T-helper 1 cell treated with Interleukin-12 subunit alpha and Interleukin-12 subunit beta and Interleukin-4 antibody, amounts not matched to agents 30 μg/mL and 1 μg/mL, for 36 hours (primary cell): ENCODE data around the gene RIMS4.

Experiments
- H3K27ac Mint-ChIP-seq: one replicate; pipeline ENCODE4 v1.8.0; 2021; ENCODE audit warnings: mild to moderate bottlenecking, mixed read lengths
- H3K27me3 Mint-ChIP-seq: one replicate; pipeline ENCODE4 v1.8.0; 2021; ENCODE audit warnings: low read depth, mixed read lengths
- H3K36me3 Mint-ChIP-seq: one replicate; pipeline ENCODE4 v1.8.0; 2021; ENCODE audit warnings: low read depth, mixed read lengths
- H3K4me1 Mint-ChIP-seq: one replicate; pipeline ENCODE4 v1.8.0; 2021; ENCODE audit warnings: low read depth, mixed read lengths
- H3K4me3 Mint-ChIP-seq: one replicate; pipeline ENCODE4 v1.8.0; 2021; ENCODE audit warnings: mild to moderate bottlenecking, moderate library complexity, mixed read lengths
- H3K9me3 Mint-ChIP-seq: one replicate; pipeline ENCODE4 v1.8.0; 2021; ENCODE audit warnings: mixed read lengths

Gene RIMS4

DNA sequence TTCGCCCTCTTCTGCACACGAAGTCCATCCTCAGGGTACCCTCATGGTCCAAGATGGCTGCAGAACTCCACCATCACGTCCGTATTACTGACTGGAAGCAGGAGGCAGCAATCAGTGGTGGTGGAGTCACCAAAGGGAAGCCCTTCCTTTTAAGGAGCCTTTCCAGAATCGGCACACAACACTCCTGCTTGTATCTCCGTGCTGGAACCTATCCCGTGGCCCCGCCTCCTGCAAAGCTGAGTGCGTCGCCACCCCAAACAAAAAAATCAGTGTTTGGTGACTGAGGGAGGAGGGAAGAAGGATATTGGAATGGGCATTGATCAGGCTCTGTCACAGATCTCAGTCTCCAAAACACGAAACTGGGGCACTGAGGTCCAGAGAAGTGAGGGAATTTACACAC lies 101.0 kb downstream of the RIMS4 start:
- no peaks in the 10 kb centered on the region for H3K9me3 Mint-ChIP-seq

DNA sequence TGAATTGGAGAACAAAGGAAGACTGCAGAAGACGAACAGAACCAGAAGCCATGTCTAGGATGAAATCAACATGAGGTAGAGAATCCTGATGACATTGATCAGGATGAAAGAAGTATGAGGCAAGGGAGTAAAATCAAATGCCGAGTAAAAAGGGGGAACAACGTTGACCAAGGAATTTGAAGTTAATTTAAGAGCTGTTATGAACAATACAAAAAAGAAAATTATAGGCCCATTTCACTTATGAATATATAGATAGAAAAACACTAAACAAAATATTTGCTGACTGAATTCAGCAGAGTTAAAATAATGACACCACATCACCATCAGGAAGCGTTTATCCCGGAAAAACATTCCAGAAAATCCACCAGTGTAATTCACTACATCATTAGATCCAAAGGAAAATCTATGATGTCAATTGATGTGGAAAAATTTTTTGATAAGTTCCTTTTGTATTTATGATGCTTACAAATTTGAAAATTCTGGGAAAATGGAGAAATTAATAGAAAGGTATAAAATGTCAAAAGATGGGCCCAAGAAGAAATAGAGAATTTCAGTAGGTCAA lies 103.2 kb downstream of the RIMS4 start:
- Mint-ChIP-seq H3K36me3 (no peaks in the 10 kb centered on the region), H3K27me3 (peaks cover 6% of the 10 kb centered on the region), H3K4me1 (no peaks in the 10 kb centered on the region), H3K4me3 (no peak overlapping the region), H3K9me3 (no peaks in the 10 kb centered on the region), H3K27ac (no peak overlapping the region)

More for the DNA sequence above, 101.0 kb downstream of the RIMS4 start:
- Mint-ChIP-seq H3K36me3 (no peaks in the 10 kb centered on the region), H3K4me1 (no peaks in the 10 kb centered on the region), H3K4me3 (no peak overlapping the region), H3K27me3 (peaks cover 6% of the 10 kb centered on the region), H3K27ac (no peak overlapping the region)

DNA sequence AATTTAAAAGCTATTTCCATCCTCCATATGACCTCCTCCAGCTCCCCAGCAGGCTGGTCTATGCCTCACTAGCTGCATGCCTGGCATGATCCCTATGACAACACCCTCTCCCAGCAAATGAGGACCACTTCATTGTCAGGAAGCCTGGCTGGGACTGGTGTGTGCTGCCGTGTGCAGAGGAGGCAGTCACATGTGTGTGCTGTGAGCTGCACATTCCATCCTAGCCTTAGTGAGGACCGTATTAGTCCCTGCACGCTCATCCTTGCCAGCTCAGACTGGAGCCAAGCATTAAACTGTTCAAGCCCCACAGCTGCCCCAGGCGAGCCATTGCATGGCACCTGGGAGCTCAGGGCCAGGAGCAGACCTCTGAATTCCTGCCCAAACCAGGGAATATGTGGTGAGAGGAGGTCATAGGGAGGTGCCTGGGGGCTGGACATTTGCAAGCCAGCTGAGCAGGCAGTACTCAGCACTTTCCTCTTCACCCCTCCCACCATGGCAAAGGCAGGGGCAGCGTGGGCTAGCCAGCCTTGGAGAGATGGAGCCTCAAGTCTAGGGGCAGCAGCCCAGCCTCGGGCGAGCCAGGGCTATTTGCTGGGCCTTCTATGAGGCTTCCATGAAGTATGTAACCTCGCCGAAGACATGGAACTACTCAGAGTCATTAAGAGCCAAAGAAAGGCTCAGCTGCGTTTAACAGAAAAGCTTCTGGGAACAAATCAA lies 103.9 kb downstream of the RIMS4 start:
- H3K27ac Mint-ChIP-seq: no peak overlapping the region
- H3K4me1 Mint-ChIP-seq: no peaks in the 10 kb centered on the region
- H3K9me3 Mint-ChIP-seq: no peaks in the 10 kb centered on the region
- no peaks in the 10 kb centered on the region for H3K36me3 Mint-ChIP-seq
- no peak overlapping the region for H3K4me3 Mint-ChIP-seq
- no peaks in the 10 kb centered on the region for H3K27me3 Mint-ChIP-seq

DNA sequence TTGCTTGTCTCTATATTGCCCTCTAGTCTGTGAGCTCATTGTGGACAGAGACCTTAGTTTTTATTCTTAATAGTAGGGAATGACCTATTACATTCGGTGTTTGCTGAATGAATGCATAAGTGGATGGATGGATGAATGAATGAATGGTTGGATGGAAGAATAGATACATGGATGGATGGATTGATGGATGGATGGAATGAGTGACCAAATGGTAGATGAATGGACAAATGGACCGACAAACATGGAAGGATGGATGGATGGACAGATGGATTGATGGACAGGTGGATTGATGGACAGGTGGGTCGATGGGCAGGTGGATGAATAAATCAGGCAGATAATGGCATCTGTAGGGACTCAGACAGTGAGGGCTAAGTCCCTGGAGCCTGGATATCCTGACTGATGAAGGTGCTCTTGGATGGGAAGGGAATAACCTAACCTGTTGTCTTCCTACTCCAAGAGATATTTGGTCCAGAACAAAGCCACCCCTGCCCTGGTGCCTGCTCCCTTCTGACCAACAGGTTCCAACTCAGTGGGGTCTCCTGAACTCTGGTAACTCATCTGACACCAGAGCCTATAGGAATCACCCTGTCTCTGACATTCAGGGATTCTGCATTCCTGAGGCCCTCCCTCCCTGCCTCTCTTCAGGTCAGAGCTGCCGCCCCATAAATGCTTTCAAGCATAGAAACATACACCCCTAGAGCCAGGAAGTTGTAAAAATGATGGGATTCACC lies 104.8 kb downstream of the RIMS4 start:
- H3K4me3 Mint-ChIP-seq: no peak overlapping the region
- no peaks in the 10 kb centered on the region for H3K36me3 Mint-ChIP-seq
- no peaks in the 10 kb centered on the region for H3K27me3 Mint-ChIP-seq
- no peak overlapping the region for H3K27ac Mint-ChIP-seq
- H3K4me1 Mint-ChIP-seq: no peaks in the 10 kb centered on the region
- no peaks in the 10 kb centered on the region for H3K9me3 Mint-ChIP-seq

DNA sequence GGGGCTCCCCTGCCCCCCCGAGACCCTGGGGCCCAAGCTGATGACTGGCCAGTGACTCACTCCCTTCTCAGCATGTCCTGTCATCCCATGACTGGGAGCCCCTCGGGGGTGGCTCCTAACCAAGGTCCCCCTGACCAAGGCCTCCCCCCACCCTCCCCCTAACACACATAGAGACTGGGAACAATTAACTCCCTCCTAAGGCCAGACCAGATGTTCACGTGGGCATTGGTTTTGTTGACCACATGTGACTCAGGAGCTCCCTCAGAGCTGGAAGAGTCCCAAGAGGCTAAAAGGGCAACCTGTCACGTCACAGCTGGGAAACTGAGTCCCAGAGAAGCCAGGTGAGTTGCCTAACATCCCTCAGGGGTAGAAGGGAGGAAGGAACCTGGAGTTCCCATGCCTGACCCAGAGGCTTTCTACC lies 105.8 kb downstream of the RIMS4 start:
- Mint-ChIP-seq H3K36me3 (no peaks in the 10 kb centered on the region), H3K4me1 (no peaks in the 10 kb centered on the region), H3K9me3 (no peaks in the 10 kb centered on the region), H3K27me3 (no peaks in the 10 kb centered on the region), H3K27ac (no peak overlapping the region), H3K4me3 (no peak overlapping the region)

DNA sequence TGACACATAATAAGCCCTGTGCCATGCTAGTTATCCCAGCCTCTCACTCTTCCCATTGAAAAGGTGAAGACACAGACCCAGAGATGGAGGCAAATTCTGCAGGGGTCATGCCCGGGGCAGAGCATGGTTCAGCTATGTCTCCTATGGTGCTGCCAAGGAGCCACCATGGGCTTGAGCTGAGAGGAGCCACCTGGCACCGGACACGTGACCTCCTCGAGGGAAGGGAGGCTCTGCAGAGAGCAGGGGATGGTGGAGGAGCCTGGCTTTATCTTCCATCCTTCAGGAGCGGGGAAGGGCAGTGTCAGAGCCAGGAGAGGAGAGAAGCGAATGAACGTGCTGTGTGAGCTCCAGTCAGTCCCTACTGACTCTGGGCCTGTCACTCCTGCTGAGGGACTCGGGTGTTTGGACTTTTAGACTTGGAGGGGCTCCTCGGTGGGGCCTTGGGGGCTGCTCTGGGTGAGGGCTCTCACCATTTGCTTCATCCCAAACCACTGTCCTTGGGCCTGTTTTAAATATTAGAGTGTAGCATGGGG lies 106.3 kb downstream of the RIMS4 start:
- Mint-ChIP-seq H3K4me1 (no peaks in the 10 kb centered on the region), H3K27me3 (no peaks in the 10 kb centered on the region), H3K36me3 (no peaks in the 10 kb centered on the region), H3K9me3 (no peaks in the 10 kb centered on the region), H3K4me3 (no peak overlapping the region), H3K27ac (no peak overlapping the region)

DNA sequence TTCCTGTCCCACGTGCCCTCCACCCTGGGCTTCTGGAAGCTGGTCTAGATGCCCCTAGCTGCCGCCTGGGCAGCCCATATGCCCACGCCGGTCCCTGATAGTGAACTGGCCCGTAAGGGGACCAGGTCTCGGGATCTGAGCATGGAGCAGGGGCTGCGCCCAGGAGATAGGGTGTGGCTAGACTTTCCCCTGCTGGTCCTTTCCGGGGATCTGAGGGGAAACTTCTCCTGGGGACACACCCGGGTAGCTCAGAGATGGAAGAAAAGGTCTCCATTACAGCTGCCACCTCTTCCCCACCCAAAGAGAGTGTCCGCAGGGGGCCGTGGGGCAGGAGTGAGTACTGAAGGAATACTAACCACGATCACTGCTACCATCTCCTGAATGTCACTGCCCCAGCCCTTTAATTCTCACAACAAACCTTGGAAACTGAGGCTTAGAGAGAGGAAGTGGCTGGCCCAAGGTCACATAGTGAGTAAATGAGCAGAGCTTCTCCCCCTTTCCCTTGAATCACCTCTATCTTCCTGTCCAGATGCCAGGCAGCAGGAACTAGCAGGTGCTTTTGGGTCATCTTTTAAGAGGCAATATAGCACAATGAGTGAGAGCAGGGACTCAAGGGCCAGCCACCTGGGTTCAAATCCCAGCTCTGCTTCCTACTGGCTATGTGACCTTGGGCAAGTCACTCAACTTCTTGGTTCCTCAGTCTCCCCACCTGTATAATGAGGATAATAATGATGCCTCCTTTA lies 107.0 kb downstream of the RIMS4 start:
- no peaks in the 10 kb centered on the region for H3K27me3 Mint-ChIP-seq
- H3K4me1 Mint-ChIP-seq: no peaks in the 10 kb centered on the region
- H3K9me3 Mint-ChIP-seq: no peaks in the 10 kb centered on the region
- no peak overlapping the region for H3K4me3 Mint-ChIP-seq
- no peak overlapping the region for H3K27ac Mint-ChIP-seq
- H3K36me3 Mint-ChIP-seq: no peaks in the 10 kb centered on the region

DNA sequence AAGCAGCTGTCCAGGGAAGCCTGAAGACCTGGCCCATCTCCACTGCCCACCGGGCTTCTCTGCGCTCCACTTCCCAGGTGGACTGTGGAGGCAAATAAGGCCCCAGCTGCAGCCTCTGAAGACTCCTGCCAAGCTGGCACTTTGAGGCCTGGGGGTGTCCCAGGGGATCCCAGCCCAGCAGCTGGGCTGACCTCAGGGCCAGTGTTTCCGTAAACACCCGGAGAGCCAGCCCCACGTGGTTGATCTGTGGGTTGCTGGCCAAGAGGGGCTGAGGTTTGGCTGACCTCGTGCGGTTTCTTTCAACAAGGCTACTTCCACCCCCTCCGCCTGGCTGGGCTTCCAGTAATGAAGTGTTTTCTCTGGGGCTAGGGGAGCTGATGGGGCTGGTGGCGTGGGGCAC lies 107.6 kb downstream of the RIMS4 start:
- Mint-ChIP-seq H3K9me3 (no peaks in the 10 kb centered on the region), H3K27me3 (no peaks in the 10 kb centered on the region), H3K27ac (no peak overlapping the region), H3K4me3 (no peak overlapping the region), H3K36me3 (no peaks in the 10 kb centered on the region), H3K4me1 (no peaks in the 10 kb centered on the region)

DNA sequence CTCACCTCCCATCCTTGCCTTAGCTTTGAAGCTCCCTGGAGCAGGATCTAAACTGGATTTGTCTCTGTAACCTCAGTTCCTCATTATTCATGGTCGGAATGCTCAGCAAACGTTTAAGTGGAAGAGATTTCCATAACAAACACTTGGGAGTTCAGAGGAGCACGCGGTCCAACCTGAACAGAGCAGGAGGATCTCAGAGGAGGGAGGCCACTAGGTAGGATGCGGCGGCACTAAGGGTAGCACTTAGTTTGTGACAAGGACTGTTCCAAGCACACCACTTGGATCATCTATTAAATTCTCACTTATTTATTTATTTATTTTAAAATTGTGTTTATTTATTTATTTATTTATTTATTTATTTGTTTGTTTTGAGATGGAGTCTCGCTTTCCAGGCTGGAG lies 108.5 kb downstream of the RIMS4 start:
- Mint-ChIP-seq H3K27ac (no peak overlapping the region), H3K4me1 (no peaks in the 10 kb centered on the region), H3K27me3 (no peaks in the 10 kb centered on the region), H3K4me3 (no peak overlapping the region), H3K36me3 (no peaks in the 10 kb centered on the region), H3K9me3 (no peaks in the 10 kb centered on the region)
